Neural progenitor cell (in vitro differentiated cells): ENCODE results near the gene RHAG.

Experiments
- EZH2phosphoT487 ChIP-seq: fragments of 200-600 bp; sonication (generic); IDR thresholded peaks from 2 replicates; pipeline ENCODE4 v1.6.1; 2017; ENCODE audit warnings: antibody characterized with exemption
- TF ChIP-seq, protein P1 (sequence below): fragments of 200-600 bp; sonication (generic); IDR thresholded peaks from 2 replicates; pipeline ENCODE4 v1.5.1; 2017; ENCODE audit warnings: antibody characterized with exemption, mild to moderate bottlenecking

DNA sequence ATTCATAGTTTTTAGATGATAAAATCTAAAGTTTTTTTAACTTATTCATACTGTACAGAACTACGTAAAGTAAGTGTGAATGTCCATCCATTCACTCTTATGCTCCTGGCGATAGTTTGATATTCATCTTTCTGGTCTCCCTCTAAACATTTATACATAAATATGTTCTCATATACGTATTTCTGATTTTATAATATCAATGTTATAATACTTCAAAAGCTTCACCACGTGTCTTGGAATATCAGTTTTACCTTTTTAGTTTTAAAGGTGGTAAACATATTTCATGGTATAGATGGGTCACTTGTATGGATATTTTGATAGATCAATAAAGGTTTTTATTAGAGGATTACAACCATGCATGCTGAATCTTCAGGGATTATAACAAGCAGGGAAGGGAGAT is 10.3 kb upstream of the RHAG start:
- TF ChIP-seq, protein P1, sequence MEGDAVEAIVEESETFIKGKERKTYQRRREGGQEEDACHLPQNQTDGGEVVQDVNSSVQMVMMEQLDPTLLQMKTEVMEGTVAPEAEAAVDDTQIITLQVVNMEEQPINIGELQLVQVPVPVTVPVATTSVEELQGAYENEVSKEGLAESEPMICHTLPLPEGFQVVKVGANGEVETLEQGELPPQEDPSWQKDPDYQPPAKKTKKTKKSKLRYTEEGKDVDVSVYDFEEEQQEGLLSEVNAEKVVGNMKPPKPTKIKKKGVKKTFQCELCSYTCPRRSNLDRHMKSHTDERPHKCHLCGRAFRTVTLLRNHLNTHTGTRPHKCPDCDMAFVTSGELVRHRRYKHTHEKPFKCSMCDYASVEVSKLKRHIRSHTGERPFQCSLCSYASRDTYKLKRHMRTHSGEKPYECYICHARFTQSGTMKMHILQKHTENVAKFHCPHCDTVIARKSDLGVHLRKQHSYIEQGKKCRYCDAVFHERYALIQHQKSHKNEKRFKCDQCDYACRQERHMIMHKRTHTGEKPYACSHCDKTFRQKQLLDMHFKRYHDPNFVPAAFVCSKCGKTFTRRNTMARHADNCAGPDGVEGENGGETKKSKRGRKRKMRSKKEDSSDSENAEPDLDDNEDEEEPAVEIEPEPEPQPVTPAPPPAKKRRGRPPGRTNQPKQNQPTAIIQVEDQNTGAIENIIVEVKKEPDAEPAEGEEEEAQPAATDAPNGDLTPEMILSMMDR, result no peak
- no peak for TF ChIP-seq EZH2phosphoT487
